Activated naive CD4-positive, alpha-beta T cell treated with anti-CD3 and anti-CD28 coated beads, Interleukin-2, amount 50 U/mL, for 72 hours (primary cell): ENCODE measurements around the gene HMCN2. TPM values are rescaled to one million over a fixed set of nuclear protein-coding genes. Genes with fewer than 3 reads are reported as not detected.

ENCODE experiments used
- ATAC-seq, 2 donors: fragments of 150-1000 bp; cut with Tn5 transposase; 2 replicates each; pipeline ENCODE4 v1.10.0; 2021; ENCODE audit warnings: mild to moderate bottlenecking in 2 of 2, moderate library complexity in 2 of 2
- DNase-seq, 2 donors: peaks; one replicate each; pipeline ENCODE4 v3.0.0; 2021 to 2022; ENCODE audit warnings: low spot score in 2 of 2
- H3K27ac Mint-ChIP-seq, 2 donors: one replicate each; pipeline ENCODE4 v1.8.0; 2022; ENCODE audit warnings: mild to moderate bottlenecking in 2 of 2, mixed read lengths in 2 of 2
- H3K36me3 Mint-ChIP-seq, 2 donors: one replicate each; pipeline ENCODE4 v1.8.0; 2022; ENCODE audit warnings: mixed read lengths in 2 of 2
- H3K9me3 Mint-ChIP-seq, 2 donors: one replicate each; pipeline ENCODE4 v1.8.0; 2022; ENCODE audit warnings: mixed read lengths in 2 of 2
- total RNA-seq, 2 donors: library from RNA; stranded (reverse); gene quantifications; one replicate each; pipeline ENCODE4 v1.2.3, GENCODE V29; 2022

The HMCN2 gene
- total RNA-seq, 2 donors from 2014 or later: not detected

DNA sequence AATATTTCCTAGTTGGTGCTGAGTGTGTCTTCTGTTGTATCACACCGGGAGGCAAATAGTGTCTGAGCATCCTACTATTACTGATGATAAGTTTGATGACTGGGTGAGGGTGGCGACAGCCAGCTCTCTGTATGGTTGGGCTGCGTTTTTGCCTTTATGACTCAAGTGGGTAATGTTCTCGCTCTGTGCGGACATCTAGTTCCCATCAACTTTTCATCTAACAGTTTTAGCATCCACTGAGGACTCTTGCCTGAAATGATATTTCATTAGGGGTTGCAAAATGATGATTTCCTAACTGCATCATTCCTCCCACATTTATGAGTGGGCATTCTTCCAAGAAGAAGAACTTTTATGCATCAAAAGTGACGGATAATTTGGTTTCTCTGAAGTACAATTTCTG, 26.5 kb downstream of the HMCN2 start:
- Mint-ChIP-seq H3K27ac (no peak overlapping the region), H3K36me3 (no peaks in the 10 kb centered on the region), H3K9me3 (no peaks in the 10 kb centered on the region)
- DNase-seq (no peak), ATAC-seq (no peak)

DNA sequence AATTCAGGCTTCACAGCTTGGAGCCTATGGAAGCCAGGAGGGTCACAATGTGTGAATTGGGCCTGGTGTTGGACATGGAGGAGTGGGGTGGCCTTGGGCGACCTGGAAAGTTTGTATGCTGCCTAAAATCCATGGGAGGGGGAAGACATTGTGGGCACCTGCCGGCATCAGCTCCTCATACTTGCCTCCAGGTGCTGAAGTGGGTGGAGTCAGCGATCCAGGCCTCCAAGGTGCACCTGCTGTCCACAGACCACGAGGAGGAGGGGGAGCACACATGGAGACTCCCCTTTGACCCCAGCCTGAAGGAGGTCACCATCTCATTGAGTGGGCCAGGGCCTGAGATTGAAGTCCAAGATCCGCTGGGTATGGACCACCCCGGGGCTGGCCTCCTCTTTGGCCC, 29.1 kb downstream of the HMCN2 start:
- H3K36me3 Mint-ChIP-seq: no peaks in the 10 kb centered on the region
- no peak overlapping the region for H3K27ac Mint-ChIP-seq
- no peak for ATAC-seq
- no peak for DNase-seq
- no peaks in the 10 kb centered on the region for H3K9me3 Mint-ChIP-seq

DNA sequence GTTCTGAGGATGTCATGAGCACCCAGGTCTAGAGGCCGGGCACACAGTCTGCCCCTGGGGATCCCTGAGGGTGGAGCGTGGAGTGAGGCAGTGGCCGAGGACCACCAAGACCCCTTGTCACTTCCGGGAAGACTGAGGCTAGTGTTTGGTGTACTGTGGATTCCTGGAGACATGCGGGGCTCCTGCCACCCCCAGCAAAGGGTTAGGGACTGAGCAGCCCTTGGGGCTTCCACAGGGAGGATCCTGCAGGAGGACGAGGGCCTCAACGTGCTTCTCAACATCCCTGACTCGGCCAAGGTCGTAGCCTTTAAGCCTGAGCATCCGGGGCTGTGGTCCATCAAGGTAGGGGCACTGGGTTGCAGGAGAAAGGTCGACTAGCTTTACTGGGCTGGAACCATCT, 29.9 kb downstream of the HMCN2 start:
- Mint-ChIP-seq H3K9me3 (peaks cover 6% of the 10 kb centered on the region in 2 donors), H3K36me3 (no peaks in the 10 kb centered on the region), H3K27ac (no peak overlapping the region)
- ATAC-seq (no peak), DNase-seq (no peak)

DNA sequence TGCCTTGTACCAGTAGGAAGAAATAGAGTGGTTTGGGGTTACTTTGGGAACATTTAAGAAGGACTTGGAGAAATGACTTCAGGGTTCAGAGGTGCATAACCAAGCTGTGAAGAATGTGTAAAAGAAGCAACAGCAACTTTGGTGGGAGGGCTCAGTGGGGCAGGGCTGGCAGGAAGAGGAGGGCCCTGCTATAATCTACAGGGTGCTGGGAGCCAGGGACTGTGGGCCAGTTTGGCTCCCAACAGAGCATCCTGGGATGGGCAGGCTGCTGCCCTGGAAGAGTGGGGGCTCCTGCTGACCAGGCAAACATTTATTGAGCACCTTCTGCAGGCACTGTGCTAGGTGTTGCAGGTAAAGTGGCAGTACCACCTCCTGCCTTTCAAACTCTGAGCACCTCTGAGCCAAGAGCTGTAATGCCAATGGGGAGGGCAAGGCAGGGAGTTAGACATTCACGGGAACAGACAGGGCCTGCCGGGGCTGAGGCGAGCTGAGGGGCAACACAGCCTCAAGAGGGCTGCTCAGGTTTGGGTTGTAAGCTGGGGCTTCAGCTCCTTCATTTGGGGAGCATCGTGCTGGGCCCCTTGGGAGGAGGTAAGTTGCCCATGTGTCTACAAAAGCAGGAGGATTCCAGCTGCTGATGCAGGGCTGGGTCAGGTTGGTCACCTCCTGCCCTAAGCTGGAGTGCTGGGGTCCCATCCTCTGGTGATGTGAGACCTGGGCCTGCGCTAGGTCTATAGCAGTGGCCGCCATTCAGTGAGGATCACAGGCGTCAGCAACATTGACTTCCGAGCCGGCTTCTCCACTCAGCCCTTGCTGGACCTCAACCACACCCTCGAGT, 30.6 kb downstream of the HMCN2 start:
- ATAC-seq (no peak), DNase-seq (no peak)
- Mint-ChIP-seq H3K9me3 (peaks cover 6% of the 10 kb centered on the region in 2 donors), H3K36me3 (no peaks in the 10 kb centered on the region), H3K27ac (no peak overlapping the region)

DNA sequence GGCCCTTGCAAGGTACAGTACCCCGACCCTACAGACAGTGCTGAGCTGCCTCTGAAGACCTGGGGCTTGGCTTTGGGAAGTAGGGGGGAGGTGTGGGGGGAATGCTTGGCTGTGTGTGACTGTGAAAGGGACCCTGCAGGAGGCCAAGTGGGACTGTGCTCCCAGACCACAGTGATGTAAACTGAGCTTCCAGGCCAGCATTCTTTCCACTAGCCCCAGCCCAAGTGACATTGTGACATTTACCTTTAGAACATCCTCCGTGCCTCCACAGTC, 31.2 kb downstream of the HMCN2 start:
- Mint-ChIP-seq H3K27ac (no peak overlapping the region), H3K9me3 (peaks cover 6% of the 10 kb centered on the region in 2 donors), H3K36me3 (no peaks in the 10 kb centered on the region)
- ATAC-seq (no peak), DNase-seq (no peak)

DNA sequence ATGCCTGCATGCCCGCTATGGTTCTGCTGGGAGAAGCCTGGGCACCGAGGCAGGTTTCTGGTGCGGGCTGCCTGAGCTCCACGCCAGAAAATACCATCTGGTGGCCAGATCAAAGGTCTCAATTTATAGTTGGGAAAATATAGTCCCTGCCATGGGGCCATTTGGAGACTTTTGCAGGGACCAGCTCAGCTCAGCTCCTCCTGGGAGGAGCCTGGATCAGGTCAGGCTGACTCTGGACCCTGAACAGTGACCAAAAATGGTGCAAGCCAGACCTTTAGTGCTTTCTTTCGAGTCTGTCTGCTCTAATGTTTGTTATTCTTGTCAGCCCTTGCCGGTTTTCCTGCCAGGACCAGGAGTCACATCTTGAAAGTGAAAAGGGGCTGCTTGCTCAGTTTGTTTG, 31.8 kb downstream of the HMCN2 start:
- Mint-ChIP-seq H3K27ac (no peak overlapping the region), H3K36me3 (no peaks in the 10 kb centered on the region), H3K9me3 (peaks cover 6% of the 10 kb centered on the region in 2 donors)
- ATAC-seq: no peak
- no peak for DNase-seq

DNA sequence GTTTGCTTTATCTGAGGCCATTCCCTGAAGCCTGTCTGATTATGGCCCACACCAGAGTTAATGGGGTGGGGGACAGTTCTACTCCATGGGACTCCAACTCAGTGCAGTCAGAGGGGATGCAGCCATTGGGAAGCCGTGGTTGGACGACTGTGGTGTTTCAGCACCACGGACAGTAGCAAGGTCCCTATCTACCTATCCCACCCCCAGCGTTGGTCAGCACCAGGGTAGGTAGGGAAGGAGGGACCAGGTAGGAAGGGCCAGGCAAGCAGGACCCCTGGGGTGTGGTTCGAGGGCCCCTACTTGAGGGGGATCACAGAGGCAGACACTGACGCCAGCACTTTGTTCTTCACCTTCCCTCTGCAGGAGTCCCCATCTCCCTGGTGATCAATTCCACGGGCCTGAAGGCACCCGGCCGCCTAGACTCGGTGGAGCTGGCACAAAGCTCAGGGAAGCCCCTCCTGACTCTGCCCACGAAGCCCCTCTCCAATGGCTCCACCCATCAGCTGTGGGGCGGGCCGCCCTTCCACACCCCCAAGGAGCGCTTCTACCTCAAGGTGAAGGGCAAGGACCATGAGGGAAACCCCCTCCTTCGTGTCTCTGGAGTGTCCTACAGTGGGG, 33.2 kb downstream of the HMCN2 start:
- DNase-seq: no peak
- Mint-ChIP-seq H3K36me3 (no peaks in the 10 kb centered on the region), H3K9me3 (peaks cover 6% of the 10 kb centered on the region in 2 donors), H3K27ac (no peak overlapping the region)
- no peak for ATAC-seq

DNA sequence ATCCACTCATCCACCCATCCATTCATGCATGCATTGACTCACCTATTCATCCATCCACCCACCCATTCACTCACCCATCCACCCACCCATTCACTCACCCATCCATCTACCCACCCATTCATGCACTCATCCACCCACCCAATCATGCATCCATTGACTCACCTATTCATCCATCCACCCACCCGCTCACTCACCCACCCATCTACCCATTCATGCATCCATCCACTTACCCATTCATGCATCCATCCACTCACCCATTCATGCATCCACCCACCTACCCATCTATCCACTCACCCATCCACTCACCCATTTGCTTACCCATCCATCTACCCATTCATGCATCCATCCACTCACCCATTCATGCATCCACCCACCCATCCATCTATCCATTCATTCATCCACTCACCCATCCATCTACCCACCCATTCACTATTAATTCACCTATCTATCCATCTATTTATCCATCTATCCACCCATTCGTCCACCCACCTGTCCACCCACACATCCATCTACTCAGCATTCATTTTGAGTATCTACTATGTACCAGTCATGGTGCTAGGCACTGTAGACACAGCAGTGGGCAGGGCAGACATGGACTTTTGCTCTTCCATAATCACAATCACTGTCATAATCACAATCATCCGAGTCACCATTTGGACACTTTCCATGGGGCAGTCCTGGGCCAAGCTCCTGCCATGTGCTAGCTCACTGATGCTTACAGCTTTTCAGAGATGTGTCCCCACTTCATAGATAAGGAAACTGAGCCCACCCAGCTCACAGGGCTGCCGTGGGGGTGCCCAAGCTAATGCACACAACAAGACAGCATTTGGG, 34.4 kb downstream of the HMCN2 start:
- H3K36me3 Mint-ChIP-seq: no peaks in the 10 kb centered on the region
- ATAC-seq: no peak
- peaks cover 6% of the 10 kb centered on the region in 2 donors for H3K9me3 Mint-ChIP-seq
- DNase-seq: no peak
- no peak overlapping the region for H3K27ac Mint-ChIP-seq

DNA sequence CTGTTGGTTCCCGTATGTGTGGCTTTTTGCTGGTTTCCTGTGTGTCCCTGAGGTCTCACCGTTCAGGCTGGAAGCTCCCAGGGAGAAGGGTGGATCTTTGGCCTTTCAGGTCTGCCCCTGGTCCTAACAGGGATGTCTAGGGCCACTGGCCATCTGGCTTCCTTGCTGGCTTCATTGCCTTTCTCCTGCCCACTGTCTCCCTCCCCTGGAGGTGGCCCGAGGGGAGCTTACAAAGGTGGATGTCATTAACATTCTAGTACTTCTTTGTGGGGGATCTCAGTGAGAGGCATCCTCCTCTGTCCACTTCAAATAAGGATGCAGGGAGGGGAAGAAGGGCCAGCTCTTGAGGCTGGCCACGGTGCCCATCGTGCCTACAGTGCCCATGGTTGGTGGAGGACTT, 35.2 kb downstream of the HMCN2 start:
- Mint-ChIP-seq H3K9me3 (peaks cover 6% of the 10 kb centered on the region in 2 donors), H3K27ac (no peak overlapping the region), H3K36me3 (no peaks in the 10 kb centered on the region)
- DNase-seq: no peak
- ATAC-seq: no peak

DNA sequence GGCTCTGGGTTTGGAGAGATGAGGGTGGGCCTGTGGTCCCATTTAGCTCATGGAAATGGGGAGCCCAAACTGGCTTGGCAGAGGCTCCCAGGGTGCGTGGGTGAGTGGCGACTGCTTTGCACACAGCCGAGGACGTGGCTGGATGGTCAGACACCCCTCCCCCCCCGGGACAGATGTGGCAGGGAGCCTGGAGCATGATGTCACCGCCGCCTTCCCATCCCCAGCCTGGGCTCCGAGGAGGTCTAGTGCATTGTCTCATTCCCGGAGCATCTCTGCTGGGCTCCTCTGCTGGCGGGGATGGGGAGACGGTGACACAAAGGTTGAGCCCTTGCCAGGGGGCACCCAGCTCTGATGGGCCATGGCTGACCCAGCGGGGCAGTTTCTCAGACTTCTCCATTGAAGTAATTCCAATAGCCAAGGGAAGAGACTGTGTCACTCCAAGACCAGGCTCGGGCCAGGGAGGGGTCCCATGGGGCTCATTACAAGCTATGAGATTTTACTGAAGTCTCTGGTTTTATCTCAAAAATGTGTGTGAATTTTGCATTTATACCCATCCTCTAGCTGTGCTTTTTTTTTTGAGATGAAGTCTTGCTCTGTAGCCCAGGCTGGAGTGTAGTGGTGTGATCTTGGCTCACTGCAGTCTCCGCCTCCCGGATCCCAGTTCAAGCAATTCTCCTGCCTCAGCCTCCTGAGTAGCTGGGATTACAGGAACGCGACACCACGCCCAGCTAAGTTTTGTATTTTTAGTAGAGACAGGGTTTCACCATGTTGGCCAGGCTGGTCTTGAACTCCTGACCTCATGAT, 36.1 kb downstream of the HMCN2 start:
- H3K27ac Mint-ChIP-seq: no peak overlapping the region
- peaks cover 6% of the 10 kb centered on the region in 2 donors for H3K9me3 Mint-ChIP-seq
- ATAC-seq (no peak), DNase-seq (no peak)
- no peaks in the 10 kb centered on the region for H3K36me3 Mint-ChIP-seq

DNA sequence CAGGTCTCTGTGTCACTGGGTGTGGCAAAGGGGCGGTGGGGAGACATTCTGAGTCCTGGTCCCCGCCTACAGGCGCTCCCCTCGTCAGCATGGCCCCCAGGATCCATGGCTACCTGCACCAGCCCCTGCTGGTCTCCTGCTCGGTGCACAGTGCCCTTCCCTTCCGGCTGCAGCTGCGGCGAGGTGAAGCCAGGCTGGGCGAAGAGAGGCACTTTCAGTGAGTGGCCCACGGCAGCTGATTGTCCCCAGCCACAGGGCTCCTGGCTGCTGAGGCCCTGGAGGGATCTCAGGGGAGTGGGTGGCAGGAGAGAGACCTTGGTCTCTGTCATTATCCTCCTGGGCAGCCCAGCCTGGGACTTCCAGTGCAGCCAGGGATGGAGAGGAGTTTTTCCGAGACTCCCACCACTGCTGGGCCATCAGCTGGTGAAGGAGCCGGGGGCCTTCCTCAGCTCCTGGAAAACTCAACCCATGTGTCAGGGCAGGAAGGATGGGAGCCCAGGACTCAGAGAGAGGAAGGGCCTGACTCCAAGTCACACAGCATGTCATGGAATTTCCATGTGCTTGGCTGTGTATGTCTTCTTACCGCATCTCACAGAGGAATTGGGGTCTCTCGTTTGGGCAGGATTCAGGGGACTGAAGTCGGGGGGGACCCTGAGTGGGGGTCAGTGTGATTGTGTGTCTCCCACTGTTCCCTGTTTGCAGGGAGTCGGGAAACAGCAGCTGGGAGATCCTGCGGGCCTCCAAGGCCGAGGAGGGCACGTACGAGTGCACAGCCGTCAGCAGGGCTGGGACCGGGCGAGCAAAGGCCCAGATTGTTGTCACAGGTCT, 37.4 kb downstream of the HMCN2 start:
- DNase-seq (no peak), ATAC-seq (no peak)
- H3K9me3 Mint-ChIP-seq: peaks cover 6% of the 10 kb centered on the region in 2 donors
- H3K27ac Mint-ChIP-seq: no peak overlapping the region
- H3K36me3 Mint-ChIP-seq: no peaks in the 10 kb centered on the region

DNA sequence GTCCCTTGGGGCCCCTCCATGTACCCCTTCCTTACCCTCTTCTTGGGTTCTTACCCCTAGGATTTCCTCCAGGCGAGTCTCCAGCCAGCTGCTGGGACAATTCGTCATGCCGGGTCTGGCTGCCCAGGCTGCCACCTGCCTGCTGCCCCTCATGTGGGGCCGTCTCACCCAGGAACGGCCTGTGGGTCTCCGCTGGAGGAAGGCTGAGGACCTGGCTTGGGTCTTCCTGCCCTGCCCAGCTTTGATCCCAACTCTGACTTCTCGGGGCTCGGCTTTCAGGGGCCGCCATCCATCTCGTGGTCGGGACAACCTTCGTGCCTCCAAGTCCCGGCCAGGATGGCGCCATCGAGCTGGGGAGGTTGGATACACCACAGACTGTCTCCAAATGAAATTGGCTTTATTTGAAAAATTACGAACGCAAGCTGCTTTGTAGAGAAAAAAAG, 38.1 kb downstream of the HMCN2 start:
- no peak for ATAC-seq
- Mint-ChIP-seq H3K9me3 (peaks cover 6% of the 10 kb centered on the region in 2 donors), H3K27ac (no peak overlapping the region), H3K36me3 (no peaks in the 10 kb centered on the region)
- DNase-seq: no peak

DNA sequence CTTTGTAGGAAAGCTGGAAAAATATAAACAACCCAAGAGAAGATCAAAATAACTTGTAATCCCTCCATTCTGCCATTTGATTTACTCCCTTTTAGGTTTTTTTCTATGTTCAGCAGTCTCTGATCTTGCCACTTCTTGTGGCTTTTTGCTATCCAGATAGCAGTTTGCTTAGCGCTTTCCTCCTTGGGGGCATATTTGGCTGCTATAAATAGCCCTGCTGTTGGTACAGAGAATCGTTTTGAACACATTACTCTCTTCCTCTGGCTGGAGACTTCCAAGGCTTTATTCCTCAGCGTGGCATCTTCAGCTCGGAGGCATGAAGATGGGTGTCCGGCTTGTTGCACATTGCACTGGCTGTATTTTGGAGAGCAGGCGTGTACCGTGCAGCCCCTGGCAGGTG, 38.6 kb downstream of the HMCN2 start:
- DNase-seq (no peak), ATAC-seq (no peak)
- Mint-ChIP-seq H3K27ac (no peak overlapping the region), H3K36me3 (no peaks in the 10 kb centered on the region), H3K9me3 (peaks cover 6% of the 10 kb centered on the region in 2 donors)

DNA sequence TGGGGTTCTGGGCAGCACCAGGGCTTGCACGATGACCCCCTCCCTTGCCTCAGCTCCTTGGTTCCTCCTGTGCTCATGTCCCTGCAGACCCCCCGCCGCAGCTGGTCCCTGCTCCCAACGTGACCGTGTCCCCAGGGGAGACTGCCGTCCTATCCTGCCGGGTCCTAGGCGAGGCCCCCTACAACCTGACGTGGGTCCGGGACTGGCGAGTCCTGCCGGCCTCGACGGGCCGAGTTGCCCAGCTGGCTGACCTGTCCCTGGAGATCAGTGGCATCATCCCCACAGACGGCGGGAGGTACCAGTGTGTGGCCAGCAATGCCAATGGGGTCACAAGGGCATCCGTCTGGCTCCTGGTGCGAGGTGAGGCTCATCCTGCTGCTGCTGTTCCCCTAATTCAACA, 39.1 kb downstream of the HMCN2 start:
- Mint-ChIP-seq H3K36me3 (no peaks in the 10 kb centered on the region), H3K27ac (no peak overlapping the region), H3K9me3 (peaks cover 6% of the 10 kb centered on the region in 2 donors)
- ATAC-seq (no peak), DNase-seq (no peak)

DNA sequence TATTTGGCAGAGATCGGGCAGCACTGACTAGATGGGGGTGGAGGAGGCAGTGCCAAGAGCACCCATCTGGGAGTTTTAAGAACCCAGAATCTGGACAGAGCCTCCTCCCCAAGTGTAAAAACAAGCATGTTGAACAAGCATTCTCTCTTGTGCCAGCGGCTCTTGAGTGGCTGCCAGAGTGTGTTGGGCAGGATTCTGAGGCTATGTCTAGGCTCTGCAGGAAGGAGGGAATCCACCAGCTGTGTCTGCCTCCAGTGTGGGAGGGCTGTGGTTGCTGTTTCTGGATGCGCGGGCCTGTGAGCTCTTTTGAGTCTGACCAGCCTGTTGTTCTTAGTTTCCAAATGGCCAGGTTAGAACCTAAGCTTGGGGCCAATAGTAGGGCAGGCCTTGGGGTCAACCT, 39.8 kb downstream of the HMCN2 start:
- H3K36me3 Mint-ChIP-seq: no peaks in the 10 kb centered on the region
- ATAC-seq: no peak
- DNase-seq: no peak
- H3K27ac Mint-ChIP-seq: no peak overlapping the region
- no peaks in the 10 kb centered on the region for H3K9me3 Mint-ChIP-seq
